Suprapubic skin (tissue), 4 donors: ENCODE results near the gene MT2A. TPM values are rescaled to one million over a fixed set of nuclear protein-coding genes. Genes with fewer than 3 reads are reported as not detected.
"Not testable (repeated sequence)": the region's sequence is repeated elsewhere in the genome, so short reads cannot be mapped to it uniquely, and the experiment has no call there.

ENCODE experiments used
- DNase-seq, 2 donors: peaks; one replicate each; pipeline ENCODE4 v3.0.0-alpha.2; 2019; ENCODE audit warnings: low spot score in 2 of 2
- H3K27ac ChIP-seq: fragments of 200-600 bp; sonication (generic); one replicate; pipeline ENCODE4 v1.5.1; 2019
- H3K27me3 ChIP-seq: fragments of 200-600 bp; sonication (generic); one replicate; pipeline ENCODE4 v1.5.1; 2019
- H3K36me3 ChIP-seq: fragments of 200-600 bp; sonication (generic); one replicate; pipeline ENCODE4 v1.5.1; 2019
- H3K4me1 ChIP-seq: fragments of 200-600 bp; sonication (generic); one replicate; pipeline ENCODE4 v1.5.1; 2019
- H3K4me3 ChIP-seq: fragments of 200-600 bp; sonication (generic); one replicate; pipeline ENCODE4 v1.5.1; 2019; ENCODE audit warnings: mild to moderate bottlenecking
- H3K9me3 ChIP-seq: fragments of 200-600 bp; sonication (generic); one replicate; pipeline ENCODE4 v1.5.1; 2019
- CTCF ChIP-seq, 2 donors: fragments of 200-600 bp in 1 of 2; fragments of 450-650 bp in 1 of 2; sonication (generic) in 1 of 2; IDR thresholded peaks; one replicate each; pipeline ENCODE4 v1.5.1; 2016 to 2019; ENCODE audit warnings: antibody characterized with exemption in 2 of 2, mild to moderate bottlenecking in 1 of 2, moderate library complexity in 1 of 2
- EP300 ChIP-seq: sonication (generic); formaldehyde crosslinking; IDR thresholded peaks from one replicate; pipeline ENCODE4 v1.6.1; 2017; ENCODE audit warnings: antibody characterized with exemption
- POLR2A ChIP-seq, 2 donors: fragments of 450-650 bp; IDR thresholded peaks; one replicate each; pipeline ENCODE4 v1.6.1; 2017; ENCODE audit warnings: antibody characterized with exemption in 2 of 2, mild to moderate bottlenecking in 2 of 2, moderate library complexity in 2 of 2
- POLR2AphosphoS5 ChIP-seq, 3 donors: sonication (generic); formaldehyde crosslinking; IDR thresholded peaks; one replicate each; pipeline ENCODE4 v1.6.1; 2017; ENCODE audit warnings: antibody characterized with exemption in 3 of 3
- WGBS: methylation state at CpG from one replicate; pipeline ENCODE4 v1.1.5; 2018; 5-methylcytosine and 5-hydroxymethylcytosine counted together
- total RNA-seq, 4 donors: library from RNA; depleted of rRNA; stranded (reverse); fragments of >200 nt; gene quantifications; one replicate each; pipeline ENCODE4 v1.1.0, GENCODE V29; 2016

Gene MT2A
- total RNA-seq, 4 donors from 2014 or later, result 375 to 1,014 (median 463) TPM

DNA sequence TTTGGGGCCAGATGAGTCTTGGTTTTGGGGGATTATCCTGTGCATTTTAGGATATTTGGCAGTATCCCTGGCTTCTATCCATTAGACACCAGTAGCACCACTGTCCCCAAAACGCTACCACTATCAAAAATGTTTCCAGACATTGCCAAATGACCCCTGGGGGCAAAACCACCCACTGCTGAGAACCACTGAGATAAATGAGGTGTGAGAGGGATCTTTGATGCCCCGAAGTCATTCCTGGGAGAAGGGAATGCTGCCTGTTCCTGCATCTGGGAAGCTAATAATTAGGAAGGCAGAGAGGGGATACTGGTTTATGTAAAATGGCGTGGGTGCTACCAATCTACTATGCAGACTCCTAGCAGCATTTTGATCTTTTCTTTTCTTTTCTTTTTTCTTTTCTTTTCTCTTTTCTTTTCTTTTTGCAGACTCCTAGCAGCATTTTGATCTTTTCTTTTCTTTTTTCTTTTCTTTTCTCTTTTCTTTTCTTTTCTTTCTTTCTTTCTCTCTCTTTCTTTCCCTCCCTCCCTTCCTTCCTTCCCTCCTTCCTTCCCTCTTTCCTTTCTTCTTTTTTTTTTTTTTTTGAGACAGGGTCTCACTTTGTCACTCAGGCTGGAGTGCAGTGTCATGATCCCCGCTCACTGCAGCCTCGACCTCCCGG is 27.9 kb upstream of the MT2A start:
- Histone ChIP-seq H3K4me1 (peaks cover 2% of the 10 kb centered on the region), H3K4me3 (no peak overlapping the region), H3K27me3 (no peaks in the 10 kb centered on the region), H3K27ac (no peak overlapping the region), H3K9me3 (no peaks in the 10 kb centered on the region), H3K36me3 (no peaks in the 10 kb centered on the region)
- DNase-seq, result no peak
- TF ChIP-seq POLR2AphosphoS5 (IDR thresholded peaks at IDR 0.05), result no peak
- TF ChIP-seq EP300, result no peak
- no peak for TF ChIP-seq CTCF (IDR thresholded peaks at IDR 0.05)
- no peak for TF ChIP-seq POLR2A (IDR thresholded peaks at IDR 0.05)
- 82% methylated on average over 6 of the region's 6 CpGs for WGBS

GRCh38 chr16:56582911-56583310 is 25.5 kb upstream of the MT2A start:
- WGBS, result 89% methylated on average over 2 of the region's 2 CpGs

DNA sequence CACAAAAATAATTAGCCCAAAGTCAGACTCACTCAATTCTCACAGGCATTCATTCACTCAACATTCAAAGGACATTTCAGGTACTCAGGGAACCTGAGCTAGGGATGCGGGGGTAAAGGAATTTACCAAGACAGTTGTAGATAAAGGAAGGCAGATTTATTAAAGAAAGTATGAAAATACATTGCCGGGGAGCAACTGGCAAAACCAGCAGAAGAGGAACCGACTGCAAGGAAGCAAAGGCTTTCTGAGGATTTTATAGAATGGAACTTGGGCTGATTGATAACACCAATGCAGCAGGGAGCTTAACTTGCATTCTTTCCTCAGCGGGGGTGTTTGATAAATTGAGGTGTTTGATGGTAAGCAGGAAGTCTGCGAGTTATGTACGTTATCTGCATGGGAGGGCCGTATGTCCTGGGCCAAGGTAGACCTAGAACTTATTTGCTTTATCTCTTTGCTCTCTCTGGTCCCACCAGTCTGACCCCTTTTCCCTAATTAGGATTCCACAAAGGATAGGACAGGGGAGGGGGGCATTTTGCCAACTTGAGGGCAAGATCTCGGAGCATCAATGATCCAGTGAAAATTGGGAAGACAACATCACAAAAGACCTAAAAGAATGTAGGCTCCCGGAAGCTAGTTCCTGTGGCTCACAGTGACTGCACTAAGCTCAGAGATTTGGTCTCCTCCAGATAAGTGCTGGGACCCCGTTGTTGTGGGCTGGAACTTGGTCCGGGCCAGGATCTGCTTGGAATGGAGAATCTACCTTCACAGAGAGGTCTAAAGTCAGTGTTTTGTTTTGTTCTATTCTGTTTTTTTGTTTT is 24.8 kb upstream of the MT2A start:
- TF ChIP-seq EP300 (no peak), POLR2A (IDR thresholded peaks at IDR 0.05) (no peak), CTCF (IDR thresholded peaks at IDR 0.05) (no peak), POLR2AphosphoS5 (IDR thresholded peaks at IDR 0.05) (no peak)
- H3K4me3 ChIP-seq, result no peak overlapping the region
- WGBS, result 80% methylated on average over 11 of the region's 11 CpGs
- H3K36me3 ChIP-seq, result no peaks in the 10 kb centered on the region
- peaks cover 5% of the 10 kb centered on the region for H3K27me3 ChIP-seq
- no peaks in the 10 kb centered on the region for H3K4me1 ChIP-seq
- H3K9me3 ChIP-seq, result no peaks in the 10 kb centered on the region
- H3K27ac ChIP-seq, result no peak overlapping the region
- no peak for DNase-seq

More at GRCh38 chr16:56582911-56583310, 25.5 kb upstream of the MT2A start:
- H3K4me1 ChIP-seq, H3K27me3 ChIP-seq, H3K27ac ChIP-seq, H3K36me3 ChIP-seq, H3K4me3 ChIP-seq, DNase-seq, H3K9me3 ChIP-seq: not testable (repeated sequence)

DNA sequence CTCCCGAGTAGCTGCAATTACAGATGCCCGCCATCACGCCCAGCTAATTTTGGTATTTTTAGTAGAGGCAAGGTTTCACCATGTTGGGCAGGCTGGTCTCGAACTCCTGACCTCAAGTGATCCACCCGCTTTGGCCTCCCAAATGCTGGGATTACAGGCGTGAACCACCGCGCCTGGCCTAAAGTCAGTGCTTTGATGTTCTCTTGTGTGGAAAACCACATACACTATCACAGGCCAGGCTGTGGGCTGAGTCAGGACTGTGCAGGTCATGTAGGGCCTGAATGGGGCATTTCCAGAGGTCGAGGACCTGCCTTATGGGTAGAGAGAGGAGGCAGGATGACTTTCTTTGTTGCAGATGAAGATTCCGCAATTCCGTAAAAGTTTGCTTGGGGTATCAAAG is 24.1 kb upstream of the MT2A start:
- H3K27ac ChIP-seq, result no peak overlapping the region
- H3K9me3 ChIP-seq, result no peaks in the 10 kb centered on the region
- TF ChIP-seq CTCF (IDR thresholded peaks at IDR 0.05) (no peak), POLR2A (IDR thresholded peaks at IDR 0.05) (no peak), POLR2AphosphoS5 (IDR thresholded peaks at IDR 0.05) (no peak), EP300 (no peak)
- H3K27me3 ChIP-seq, result peaks cover 13% of the 10 kb centered on the region
- no peak for DNase-seq
- 98% methylated on average over 11 of the region's 11 CpGs for WGBS
- H3K36me3 ChIP-seq, result no peaks in the 10 kb centered on the region
- H3K4me3 ChIP-seq, result no peak overlapping the region
- peaks cover 5% of the 10 kb centered on the region for H3K4me1 ChIP-seq

DNA sequence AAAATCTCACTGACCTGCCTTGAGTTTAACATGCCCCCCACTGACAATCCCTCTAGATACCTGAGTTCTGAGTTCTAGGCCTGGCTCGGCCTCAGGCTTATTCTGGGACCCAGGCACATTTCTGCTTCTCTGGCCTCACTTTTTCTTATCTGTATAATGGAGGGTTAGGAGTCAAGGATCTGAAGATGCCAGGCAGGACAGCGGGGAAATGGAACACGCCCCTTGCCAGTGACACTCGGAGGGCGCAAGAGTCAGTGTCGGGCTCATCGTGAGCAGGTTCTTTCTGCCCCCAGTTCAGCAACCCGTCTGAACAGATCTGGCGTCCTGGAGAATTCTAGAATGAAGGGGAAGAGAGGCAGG is 19.6 kb upstream of the MT2A start:
- Histone ChIP-seq H3K4me1 (peaks cover 12% of the 10 kb centered on the region), H3K36me3 (no peaks in the 10 kb centered on the region), H3K27ac (no peak overlapping the region), H3K9me3 (no peaks in the 10 kb centered on the region), H3K27me3 (peaks cover 31% of the 10 kb centered on the region), H3K4me3 (peak overlapping the region; percentile 50)
- 29% methylated on average over 9 of the region's 9 CpGs for WGBS
- no peak for TF ChIP-seq POLR2A (IDR thresholded peaks at IDR 0.05)
- TF ChIP-seq CTCF (IDR thresholded peaks at IDR 0.05), result no peak
- TF ChIP-seq POLR2AphosphoS5 (IDR thresholded peaks at IDR 0.05), result no peak
- no peak for TF ChIP-seq EP300
- DNase-seq, result no peak
